Measurements from ENCODE around the gene SEC31B. TPM values are rescaled to one million over a fixed set of nuclear protein-coding genes. Genes with fewer than 3 reads are reported as not detected.

SEC31B gene
- total RNA-seq, 6 experiments from 2014 or later: 2.4 to 9.1 (median 4.7) TPM

GRCh38 chr10:100560248-100560647 is 40.6 kb upstream of the SEC31B start:
- no peaks in the 10 kb centered on the region for H3K9me3 ChIP-seq
- no peaks in the 10 kb centered on the region for H3K36me3 ChIP-seq
- H3K27ac ChIP-seq: no peak overlapping the region
- H3K4me1 ChIP-seq: peaks cover 0 to 8% (median 0%) of the 10 kb centered on the region in 4 donors
- TF ChIP-seq CTCF (IDR thresholded peaks at IDR 0.05) (no peak), POLR2A (IDR thresholded peaks at IDR 0.05) (no peak)
- no peak overlapping the region for H3K4me3 ChIP-seq
- no peak for ATAC-seq
- WGBS (ENCODE audit: insufficient coverage, low coverage, low lambda C conversion rate, missing lambda C conversion rate): 100% methylated on average over 1 of the region's 1 CpG
- H3K27me3 ChIP-seq: no peaks in the 10 kb centered on the region
- intact Hi-C loops (cut with DNase I): loop anchor here (5.0 to 10.0 kb wide), 4 partner anchors 182 to 315 kb away; partner anchors contain the start of gene PAX2 (in 1 of the 2)
- DNase-seq: no peak

GRCh38 chr10:100554902-100555301 is 35.2 kb upstream of the SEC31B start:
- no peak for DNase-seq
- TF ChIP-seq POLR2A (IDR thresholded peaks at IDR 0.05): no peak
- TF ChIP-seq CTCF (IDR thresholded peaks at IDR 0.05): no peak
- 38% methylated on average over 2 of the region's 2 CpGs for WGBS (ENCODE audit: insufficient coverage, low coverage, low lambda C conversion rate, missing lambda C conversion rate)
- Histone ChIP-seq H3K9me3 (no peaks in the 10 kb centered on the region), H3K4me1 (peaks cover 0 to 12% (median 6%) of the 10 kb centered on the region in 4 donors), H3K36me3 (peaks cover 0 to 3% (median 2%) of the 10 kb centered on the region in 4 donors), H3K27me3 (no peaks in the 10 kb centered on the region), H3K27ac (no peak overlapping the region), H3K4me3 (no peak overlapping the region)
- peak; percentile 72 to 92 (median 84) for ATAC-seq
- intact Hi-C loops (cut with DNase I): no loop called here

- Histone ChIP-seq H3K4me1 (peaks cover 0 to 12% (median 6%) of the 10 kb centered on the region in 4 donors), H3K27ac (no peak overlapping the region), H3K27me3 (no peaks in the 10 kb centered on the region), H3K36me3 (peaks cover 2 to 8% (median 6%) of the 10 kb centered on the region in 4 donors), H3K4me3 (no peak overlapping the region), H3K9me3 (no peaks in the 10 kb centered on the region)
- WGBS (ENCODE audit: insufficient coverage, low coverage, low lambda C conversion rate, missing lambda C conversion rate): 60% methylated on average over 1 of the region's 3 CpGs
- ATAC-seq: no peak
- TF ChIP-seq CTCF (IDR thresholded peaks at IDR 0.05): no peak
- no peak for TF ChIP-seq POLR2A (IDR thresholded peaks at IDR 0.05)
- DNase-seq: no peak
- intact Hi-C loops (cut with DNase I): no loop called here
These were observed 34.3 kb upstream of the SEC31B start for GRCh38 chr10:100553929-100554328.

- Histone ChIP-seq H3K4me1 (peaks cover 0 to 12% (median 6%) of the 10 kb centered on the region in 4 donors), H3K36me3 (peaks cover 8 to 27% (median 11%) of the 10 kb centered on the region in 4 donors), H3K27ac (no peak overlapping the region), H3K9me3 (no peaks in the 10 kb centered on the region), H3K4me3 (no peak overlapping the region), H3K27me3 (no peaks in the 10 kb centered on the region)
- no peak for TF ChIP-seq POLR2A (IDR thresholded peaks at IDR 0.05)
- no peak for ATAC-seq
- DNase-seq: no peak
- WGBS (ENCODE audit: insufficient coverage, low coverage, low lambda C conversion rate, missing lambda C conversion rate): 40% methylated on average over 1 of the region's 5 CpGs
- intact Hi-C loops (cut with DNase I): no loop called here
These were observed 32.1 kb upstream of the SEC31B start for GRCh38 chr10:100551738-100552137.

- Histone ChIP-seq H3K4me3 (no peak overlapping the region), H3K36me3 (peaks cover 8 to 33% (median 11%) of the 10 kb centered on the region in 4 donors), H3K27me3 (no peaks in the 10 kb centered on the region), H3K9me3 (no peaks in the 10 kb centered on the region), H3K4me1 (peaks cover 0 to 12% (median 6%) of the 10 kb centered on the region in 4 donors), H3K27ac (no peak overlapping the region)
- TF ChIP-seq POLR2A (IDR thresholded peaks at IDR 0.05) (no peak), CTCF (IDR thresholded peaks at IDR 0.05) (no peak)
- WGBS (ENCODE audit: insufficient coverage, low coverage, low lambda C conversion rate, missing lambda C conversion rate): 59% methylated on average over 3 of the region's 4 CpGs
- ATAC-seq: no peak
- intact Hi-C loops (cut with DNase I): no loop called here
- no peak for DNase-seq
These were observed 31.5 kb upstream of the SEC31B start for GRCh38 chr10:100551196-100551595.

Measured in right lobe of liver (tissue), 6 donors.